ENCODE measurements around the gene NEXN.

- no peak for TF ChIP-seq CTCF (IDR thresholded peaks at IDR 0.05; ENCODE audit: insufficient read depth, low read length, poor library complexity, severe bottlenecking)
- no peak for TF ChIP-seq EZH2phosphoT487 (conservative IDR thresholded peaks at IDR 0.05; ENCODE audit: low read length)
Observed at GRCh38 chr1:77857552-77857951, 30.9 kb upstream of the NEXN start.
